H9 (cell line): ENCODE results near the gene SNAI1. TPM values are rescaled to one million over a fixed set of nuclear protein-coding genes. Genes with fewer than 3 reads are reported as not detected.
"Not testable (repeated sequence)": the region's sequence is repeated elsewhere in the genome, so short reads cannot be mapped to it uniquely, and the experiment has no call there.

Experiments
- DNase-seq: peaks from one replicate; pipeline ENCODE4 v3.0.0-alpha.2; 2017
- H2AFZ ChIP-seq: one replicate; pipeline ENCODE4 v1.6.1; 2013; ENCODE audit warnings: mild to moderate bottlenecking, low read length, control low read depth, moderate library complexity
- H2AK5ac ChIP-seq: 2 replicates; pipeline ENCODE4 v1.6.1; 2013; ENCODE audit warnings: low read length, control low read depth, mixed read lengths; ENCODE audit not compliant: insufficient read length
- H2BK120ac ChIP-seq: one replicate; pipeline ENCODE4 v1.6.1; 2013; ENCODE audit warnings: low read depth, mild to moderate bottlenecking, low read length, control low read depth, inconsistent platforms; ENCODE audit not compliant: poor library complexity, severe bottlenecking
- H2BK12ac ChIP-seq: 2 replicates; pipeline ENCODE4 v1.6.1; 2013; ENCODE audit warnings: low read length, control low read depth, mixed read lengths, low read depth; ENCODE audit not compliant: insufficient read length
- H2BK15ac ChIP-seq: 2 replicates; pipeline ENCODE4 v1.6.1; 2013; ENCODE audit warnings: low read depth, low read length, control low read depth
- H2BK20ac ChIP-seq: one replicate; pipeline ENCODE4 v1.6.1; 2013; ENCODE audit warnings: low read depth, mild to moderate bottlenecking, low read length, control low read depth, inconsistent platforms; ENCODE audit not compliant: poor library complexity, severe bottlenecking
- H2BK5ac ChIP-seq: 2 replicates; pipeline ENCODE4 v1.6.1; 2013; ENCODE audit warnings: low read length, control low read depth, mixed read lengths; ENCODE audit not compliant: insufficient read length
- H3K14ac ChIP-seq: 2 replicates; pipeline ENCODE4 v1.6.1; 2013; ENCODE audit warnings: low read length, control low read depth; ENCODE audit not compliant: insufficient read depth
- H3K18ac ChIP-seq: 2 replicates; pipeline ENCODE4 v1.6.1; 2013; ENCODE audit warnings: low read depth, mild to moderate bottlenecking, mixed read lengths, low read length, control low read depth; ENCODE audit not compliant: insufficient read length
- H3K23ac ChIP-seq: 2 replicates; pipeline ENCODE4 v1.6.1; 2013; ENCODE audit warnings: low read length, control low read depth, mixed read lengths, low read depth; ENCODE audit not compliant: insufficient read length
- H3K23me2 ChIP-seq: 2 replicates; pipeline ENCODE4 v1.6.1; 2013; ENCODE audit warnings: low read depth, mild to moderate bottlenecking, mixed read lengths, low read length, control low read depth; ENCODE audit not compliant: insufficient read length, poor library complexity, severe bottlenecking
- H3K27ac ChIP-seq: 2 replicates; pipeline ENCODE4 v1.5.1; 2013; ENCODE audit warnings: low read length, control low read depth, mixed read lengths, low read depth; ENCODE audit not compliant: insufficient read length
- H3K27me3 ChIP-seq: 2 replicates; pipeline ENCODE4 v1.6.1; 2013; ENCODE audit warnings: low read length, control low read depth, inconsistent platforms; ENCODE audit not compliant: insufficient read depth
- H3K4ac ChIP-seq: 2 replicates; pipeline ENCODE4 v1.6.1; 2013; ENCODE audit warnings: low read depth, mild to moderate bottlenecking, control low read depth, inconsistent platforms, low read length, moderate library complexity
- H3K4me1 ChIP-seq: 2 replicates; pipeline ENCODE4 v1.6.1; 2013; ENCODE audit warnings: low read length, control low read depth, inconsistent platforms; ENCODE audit not compliant: insufficient read depth
- H3K4me2 ChIP-seq: 2 replicates; pipeline ENCODE4 v1.6.1; 2013; ENCODE audit warnings: low read length, control low read depth, mixed read lengths; ENCODE audit not compliant: insufficient read length, insufficient read depth
- H3K56ac ChIP-seq: 2 replicates; pipeline ENCODE4 v1.6.1; 2013; ENCODE audit warnings: low read depth, mild to moderate bottlenecking, mixed read lengths, low read length, control low read depth; ENCODE audit not compliant: insufficient read length
- H3K79me1 ChIP-seq: 2 replicates; pipeline ENCODE4 v1.6.1; 2013; ENCODE audit warnings: low read depth, mild to moderate bottlenecking, moderate library complexity, low read length, control low read depth, inconsistent platforms; ENCODE audit not compliant: insufficient read depth, poor library complexity, severe bottlenecking
- H3K79me2 ChIP-seq: 2 replicates; pipeline ENCODE4 v1.6.1; 2013; ENCODE audit warnings: low read length, control low read depth, inconsistent platforms; ENCODE audit not compliant: insufficient read depth
- H3K9ac ChIP-seq: 2 replicates; pipeline ENCODE4 v1.6.1; 2013; ENCODE audit warnings: low read length, control low read depth, mixed read lengths; ENCODE audit not compliant: insufficient read length; ENCODE audit errors: extremely low read depth
- H3K9me3 ChIP-seq: one replicate; pipeline ENCODE4 v1.6.1; 2013; ENCODE audit warnings: low read depth, low read length, inconsistent platforms; ENCODE audit not compliant: control insufficient read depth
- H3T11ph ChIP-seq: one replicate; pipeline ENCODE4 v1.6.1; 2013; ENCODE audit warnings: mild to moderate bottlenecking, low read length, control low read depth, inconsistent platforms
- H4K20me1 ChIP-seq: one replicate; pipeline ENCODE4 v1.6.1; 2013; ENCODE audit not compliant: control insufficient read depth, insufficient read length, insufficient read depth
- H4K5ac ChIP-seq: 2 replicates; pipeline ENCODE4 v1.6.1; 2013; ENCODE audit warnings: low read depth, mild to moderate bottlenecking, mixed read lengths, low read length, control low read depth; ENCODE audit not compliant: insufficient read length
- H4K8ac ChIP-seq: replicated peaks from 2 replicates; pipeline ENCODE4 v1.6.1; 2013; ENCODE audit warnings: low read length, control low read depth, mixed read lengths, low read depth; ENCODE audit not compliant: insufficient read length
- H4K91ac ChIP-seq: 2 replicates; pipeline ENCODE4 v1.6.1; 2013; ENCODE audit warnings: low read depth, mild to moderate bottlenecking, moderate library complexity, mixed read lengths, low read length, control low read depth; ENCODE audit not compliant: insufficient read length
- H3K27ac Mint-ChIP-seq, 3 experiments: 2 replicates in 2 of 3; 3 replicates in 1 of 3; pipeline ENCODE4 v1.8.0; 2020 to 2021; ENCODE audit warnings: mixed read lengths in 3 of 3, mild to moderate bottlenecking in 1 of 3, moderate library complexity in 1 of 3
- H3K27me3 Mint-ChIP-seq: 2 replicates; pipeline ENCODE4 v1.8.0; 2021; ENCODE audit warnings: low read depth, mild to moderate bottlenecking, moderate library complexity, mixed read lengths
- H3K36me3 Mint-ChIP-seq, 3 experiments: 2 replicates in 2 of 3; 3 replicates in 1 of 3; pipeline ENCODE4 v1.8.0; 2020 to 2021; ENCODE audit warnings: low read depth in 3 of 3, mixed read lengths in 3 of 3; ENCODE audit not compliant: insufficient read depth in 1 of 3
- H3K4me1 Mint-ChIP-seq, 2 experiments: 2 replicates each; pipeline ENCODE4 v1.8.0; 2020; ENCODE audit warnings: mixed read lengths in 2 of 2
- H3K4me3 Mint-ChIP-seq, 2 experiments: 2 replicates in 1 of 2; 3 replicates in 1 of 2; pipeline ENCODE4 v1.8.0; 2020 to 2021; ENCODE audit warnings: mild to moderate bottlenecking in 2 of 2, mixed read lengths in 2 of 2, moderate library complexity in 1 of 2
- H3K9me3 Mint-ChIP-seq, 2 experiments: 2 replicates in 1 of 2; 3 replicates in 1 of 2; pipeline ENCODE4 v1.8.0; 2020; ENCODE audit warnings: mild to moderate bottlenecking in 2 of 2, mixed read lengths in 2 of 2, moderate library complexity in 1 of 2
- CTCF ChIP-seq: fragments of 200-600 bp; sonication (generic); conservative IDR thresholded peaks from 3 replicates; pipeline ENCODE4 v1.8.0; 2021; ENCODE audit warnings: antibody characterized with exemption, mild to moderate bottlenecking
- WGBS: extraction: QIAGEN DNeasy Blood & Tissue Kit; methylation state at CpG from one replicate; pipeline ENCODE4 v1.1.7; 2013; ENCODE audit warnings: missing lambda C conversion rate, low lambda C conversion rate, mixed read lengths; ENCODE audit not compliant: insufficient read length; ENCODE audit errors: extremely low coverage; 5-methylcytosine and 5-hydroxymethylcytosine counted together
- total RNA-seq: library from RNA; stranded (reverse); gene quantifications from 2 replicates; pipeline ENCODE4 v1.2.1, GENCODE V29; 2021

SNAI1 gene
- total RNA-seq, 1 experiment from 2014 or later: 7.0 TPM

GRCh38 chr20:49957089-49957938, 25.5 kb upstream of the SNAI1 start:
- not testable (repeated sequence) for H3K14ac ChIP-seq, H3K9me3 Mint-ChIP-seq, H3K4ac ChIP-seq, H4K5ac ChIP-seq, H3K18ac ChIP-seq, H3K9me3 ChIP-seq, H3K79me1 ChIP-seq, H3K27ac Mint-ChIP-seq, H2AK5ac ChIP-seq, H2BK120ac ChIP-seq, H3K4me1 ChIP-seq, H4K91ac ChIP-seq, H2BK20ac ChIP-seq, H3K4me3 Mint-ChIP-seq, H2AFZ ChIP-seq, H3K23me2 ChIP-seq, DNase-seq, H3K9ac ChIP-seq, H4K8ac ChIP-seq, H3K27me3 ChIP-seq, H2BK15ac ChIP-seq, H3K4me1 Mint-ChIP-seq, H3K4me2 ChIP-seq, H3T11ph ChIP-seq, H3K79me2 ChIP-seq, H2BK12ac ChIP-seq, H3K27ac ChIP-seq, H2BK5ac ChIP-seq, H3K56ac ChIP-seq, H3K27me3 Mint-ChIP-seq, H3K23ac ChIP-seq, H4K20me1 ChIP-seq
- no CpG with 5 or more reads among the region's 12 CpGs for WGBS
- peak; percentile 40; the same call in 1 of the 3 replicates for TF ChIP-seq CTCF
- peaks cover 35 to 63% (median 56%) of the 10 kb centered on the region in 3 experiments for H3K36me3 Mint-ChIP-seq
